OCI-LY3 (cell line): Measurements from ENCODE around the gene PPP6R2.

ENCODE experiments used
- H2AFZ ChIP-seq: fragments of 200-600, 300-600 bp; shearing (Covaris generic); 2 replicates; pipeline ENCODE4 v1.6.0; 2014; ENCODE audit warnings: antibody characterized with exemption, low read depth, low read length
- H3K27ac ChIP-seq: fragments of 200-600, 300-600 bp; sonication (generic); 2 replicates; pipeline ENCODE4 v1.5.1; 2014; ENCODE audit warnings: mild to moderate bottlenecking, low read length, moderate library complexity, mixed read lengths
- H3K27me3 ChIP-seq: fragments of 200-600, 300-600 bp; sonication (generic); 2 replicates; pipeline ENCODE4 v1.6.1; 2014; ENCODE audit warnings: low read depth, low read length, mixed read lengths
- H3K36me3 ChIP-seq: fragments of 200-600, 300-600 bp; sonication (generic); replicated peaks from 2 replicates; pipeline ENCODE3; 2014; ENCODE audit warnings: low read depth, low read length, mixed read lengths
- H3K4me1 ChIP-seq: fragments of 300-600, 200-600 bp; sonication (generic); 2 replicates; pipeline ENCODE4 v1.6.1; 2014; ENCODE audit warnings: low read length, mixed read lengths
- H3K4me2 ChIP-seq: fragments of 200-600, 300-600 bp; sonication (generic); 2 replicates; pipeline ENCODE4 v1.6.1; 2014; ENCODE audit warnings: low read length, mixed read lengths
- H3K4me3 ChIP-seq: fragments of 300-600, 200-600 bp; sonication (generic); 2 replicates; pipeline ENCODE4 v1.5.1; 2014; ENCODE audit warnings: antibody characterized with exemption, mild to moderate bottlenecking, low read length, moderate library complexity
- H3K79me2 ChIP-seq: fragments of 300-600, 200-600 bp; shearing (Covaris generic); 2 replicates; pipeline ENCODE4 v1.6.1; 2014; ENCODE audit warnings: mild to moderate bottlenecking, low read length, mixed read lengths
- H3K9ac ChIP-seq: fragments of 300-600, 200-600 bp; shearing (Covaris generic); 2 replicates; pipeline ENCODE4 v1.6.0; 2014; ENCODE audit warnings: mild to moderate bottlenecking, low read length, moderate library complexity
- H3K9me3 ChIP-seq: fragments of 200-600, 300-600 bp; shearing (Covaris generic); 2 replicates; pipeline ENCODE4 v1.6.1; 2014; ENCODE audit warnings: low read length, mixed read lengths; ENCODE audit not compliant: insufficient read depth
- H4K20me1 ChIP-seq: fragments of 200-600, 300-600 bp; sonication (generic); 2 replicates; pipeline ENCODE4 v1.6.1; 2016; ENCODE audit warnings: low read length, mixed read lengths; ENCODE audit not compliant: insufficient read depth
- EZH2phosphoT487 ChIP-seq: fragments of 200-600 bp; shearing (Covaris generic); IDR thresholded peaks from 2 replicates; pipeline ENCODE4 v1.6.1; 2018; ENCODE audit warnings: antibody characterized with exemption, mixed run types, low read depth
- TF ChIP-seq, protein P1 (sequence below): fragments of 200-600, 300-600 bp; sonication (generic); IDR thresholded peaks from 2 replicates; pipeline ENCODE4 v1.5.1; 2014; ENCODE audit warnings: antibody characterized with exemption, low read length, low read depth

The PPP6R2 gene

DNA sequence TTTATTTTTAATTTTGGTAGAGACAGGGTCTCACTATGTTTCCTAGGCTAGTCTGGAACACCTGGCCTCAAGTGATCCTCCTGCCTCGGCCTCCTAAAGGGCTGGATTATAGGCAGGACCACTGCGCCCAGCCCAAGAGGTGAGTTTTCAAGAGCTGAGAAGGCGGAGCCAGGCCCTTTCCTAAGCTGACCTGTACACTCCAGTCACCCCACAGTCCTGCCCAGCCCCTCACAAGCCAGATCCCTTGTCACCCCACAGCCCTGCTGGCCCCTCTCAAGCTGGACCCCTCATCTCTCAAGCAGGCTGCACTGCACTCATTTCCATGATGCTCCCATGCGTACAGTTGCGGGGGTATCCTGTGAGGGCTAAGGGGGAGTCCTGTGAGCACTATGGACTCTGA lies 19.2 kb upstream of the PPP6R2 start:
- Histone ChIP-seq H3K4me2 (no peak overlapping the region), H3K27ac (no peak overlapping the region), H3K4me1 (peaks cover 6% of the 10 kb centered on the region)

DNA sequence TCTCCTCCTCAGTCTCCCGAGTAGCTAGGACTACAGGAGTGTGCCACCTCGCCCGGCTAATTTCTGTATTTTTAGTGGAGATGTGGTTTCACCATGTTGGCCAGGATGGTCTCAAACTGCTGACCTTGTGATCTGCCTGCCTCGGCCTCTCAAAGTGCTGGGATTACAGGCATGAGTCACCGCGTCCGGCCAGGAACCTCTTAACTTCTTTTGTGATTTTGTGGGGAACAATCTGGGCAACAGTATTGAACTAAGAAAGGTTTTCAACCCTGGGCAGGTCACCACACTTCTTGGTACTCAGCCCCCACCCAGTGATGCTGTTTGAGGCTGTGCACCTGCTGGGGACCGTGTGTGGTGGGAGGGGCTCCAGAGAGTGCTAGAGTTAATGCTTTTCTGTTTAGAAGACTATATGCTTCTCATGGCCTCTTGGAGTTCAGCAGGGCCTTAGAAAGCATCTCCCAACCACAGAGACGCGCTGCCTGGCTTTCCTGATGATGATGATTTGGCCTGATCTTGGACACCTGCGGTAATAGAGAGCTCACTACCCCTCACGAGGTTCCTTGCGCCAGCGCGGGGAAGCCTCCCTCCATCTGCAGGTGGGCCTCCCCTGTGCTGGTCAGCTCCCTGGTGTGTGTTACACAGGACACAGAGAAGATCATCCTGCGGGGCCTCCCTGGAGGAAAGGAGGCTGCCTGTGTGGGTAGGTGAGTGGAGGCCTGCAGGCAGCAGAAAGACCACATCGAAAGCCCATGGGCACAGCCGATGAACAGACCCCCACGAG lies 17.5 kb upstream of the PPP6R2 start:
- no peak overlapping the region for H3K27ac ChIP-seq
- no peak overlapping the region for H3K4me2 ChIP-seq
- no peak overlapping the region for H2AFZ ChIP-seq
- no peaks in the 10 kb centered on the region for H4K20me1 ChIP-seq
- H3K9ac ChIP-seq = no peak overlapping the region
- TF ChIP-seq, protein P1, sequence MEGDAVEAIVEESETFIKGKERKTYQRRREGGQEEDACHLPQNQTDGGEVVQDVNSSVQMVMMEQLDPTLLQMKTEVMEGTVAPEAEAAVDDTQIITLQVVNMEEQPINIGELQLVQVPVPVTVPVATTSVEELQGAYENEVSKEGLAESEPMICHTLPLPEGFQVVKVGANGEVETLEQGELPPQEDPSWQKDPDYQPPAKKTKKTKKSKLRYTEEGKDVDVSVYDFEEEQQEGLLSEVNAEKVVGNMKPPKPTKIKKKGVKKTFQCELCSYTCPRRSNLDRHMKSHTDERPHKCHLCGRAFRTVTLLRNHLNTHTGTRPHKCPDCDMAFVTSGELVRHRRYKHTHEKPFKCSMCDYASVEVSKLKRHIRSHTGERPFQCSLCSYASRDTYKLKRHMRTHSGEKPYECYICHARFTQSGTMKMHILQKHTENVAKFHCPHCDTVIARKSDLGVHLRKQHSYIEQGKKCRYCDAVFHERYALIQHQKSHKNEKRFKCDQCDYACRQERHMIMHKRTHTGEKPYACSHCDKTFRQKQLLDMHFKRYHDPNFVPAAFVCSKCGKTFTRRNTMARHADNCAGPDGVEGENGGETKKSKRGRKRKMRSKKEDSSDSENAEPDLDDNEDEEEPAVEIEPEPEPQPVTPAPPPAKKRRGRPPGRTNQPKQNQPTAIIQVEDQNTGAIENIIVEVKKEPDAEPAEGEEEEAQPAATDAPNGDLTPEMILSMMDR = no peak
- TF ChIP-seq EZH2phosphoT487 = no peak
- H3K79me2 ChIP-seq = peaks cover 3% of the 10 kb centered on the region; the same call in 1 of the 2 replicates
- H3K4me3 ChIP-seq = no peak overlapping the region
- peaks cover 3% of the 10 kb centered on the region; the same call in 1 of the 2 replicates for H3K4me1 ChIP-seq
- H3K36me3 ChIP-seq = no peaks in the 10 kb centered on the region
- H3K9me3 ChIP-seq = no peaks in the 10 kb centered on the region
- no peaks in the 10 kb centered on the region for H3K27me3 ChIP-seq

More for the DNA sequence above, 19.2 kb upstream of the PPP6R2 start:
- H3K36me3 ChIP-seq = no peaks in the 10 kb centered on the region
- H3K79me2 ChIP-seq = peaks cover 3% of the 10 kb centered on the region; the same call in 1 of the 2 replicates
- no peak overlapping the region for H3K4me3 ChIP-seq
- no peak overlapping the region for H2AFZ ChIP-seq
- no peak overlapping the region for H3K9ac ChIP-seq
- H3K9me3 ChIP-seq = no peaks in the 10 kb centered on the region
- TF ChIP-seq, protein P1 = no peak
- no peak for TF ChIP-seq EZH2phosphoT487
- 0 out of 2 replicates have a peak, but pooled peaks cover 5% of the 10 kb centered on the region for H3K27me3 ChIP-seq
- H4K20me1 ChIP-seq = no peaks in the 10 kb centered on the region

DNA sequence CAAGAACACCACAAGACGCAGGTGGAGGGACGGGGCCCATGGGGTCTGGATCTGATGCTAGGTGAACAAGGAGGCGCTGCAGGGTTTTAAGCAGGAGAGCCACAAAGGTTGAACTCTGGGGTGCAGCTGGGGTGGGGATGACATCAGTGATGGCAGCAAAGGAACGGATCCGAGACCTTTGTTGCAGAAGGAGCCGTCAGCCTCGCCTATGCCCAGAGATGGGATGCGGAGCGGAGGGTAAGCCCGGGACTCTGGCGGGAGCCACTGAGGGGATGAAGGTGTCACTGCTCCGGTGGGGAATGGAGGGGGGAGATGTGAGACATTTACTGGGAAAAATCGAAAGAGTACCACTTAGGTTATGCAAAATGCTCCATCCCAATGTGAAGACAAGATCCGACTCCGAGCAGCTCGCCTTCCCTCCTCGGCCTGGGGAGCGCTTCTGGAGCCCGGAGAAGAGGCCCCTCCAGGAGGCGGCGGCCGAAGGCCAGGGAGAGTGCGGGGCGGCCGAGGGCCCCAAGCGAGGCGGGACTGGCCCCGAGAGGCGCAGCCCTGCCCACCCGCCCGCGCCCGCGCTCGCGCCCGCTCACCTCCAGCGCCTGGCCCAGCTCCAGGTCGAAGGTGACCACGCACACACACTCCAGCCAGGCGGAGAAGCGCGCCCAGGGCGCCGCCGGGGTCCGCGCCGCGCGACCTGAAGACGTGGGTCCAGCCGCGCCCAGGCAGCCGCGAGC lies 16.7 kb upstream of the PPP6R2 start:
- no peaks in the 10 kb centered on the region for H4K20me1 ChIP-seq
- H3K4me2 ChIP-seq = peak overlapping the region; percentile 59
- TF ChIP-seq, protein P1 = no peak
- no peak for TF ChIP-seq EZH2phosphoT487
- peaks cover 3% of the 10 kb centered on the region; the same call in 1 of the 2 replicates for H3K79me2 ChIP-seq
- no peak overlapping the region for H2AFZ ChIP-seq
- H3K9me3 ChIP-seq = no peaks in the 10 kb centered on the region
- H3K4me3 ChIP-seq = peak overlapping the region; percentile 78
- H3K9ac ChIP-seq = no peak overlapping the region
- H3K27ac ChIP-seq = no peak overlapping the region
- peaks cover 3% of the 10 kb centered on the region; the same call in 1 of the 2 replicates for H3K4me1 ChIP-seq
- H3K36me3 ChIP-seq = no peaks in the 10 kb centered on the region
- no peaks in the 10 kb centered on the region for H3K27me3 ChIP-seq
